ENCODE measurements around the gene UBR2. TPM values are rescaled to one million over a fixed set of nuclear protein-coding genes. Genes with fewer than 3 reads are reported as not detected.

Gene UBR2
- total RNA-seq, 4 donors from 2014 or later, result 36.3 to 54.0 (median 44.3) TPM

- peaks cover 40 to 44% of the 10 kb centered on the region in 2 donors for H3K36me3 ChIP-seq
- no peak overlapping the region for H3K4me3 ChIP-seq (replicated peaks in 1 of 3)
- WGBS, 2 donors, result 92 to 93% methylated on average over 3 of the region's 3 CpGs
- TF ChIP-seq CTCF (IDR thresholded peaks at IDR 0.05) (no peak), POLR2A (IDR thresholded peaks at IDR 0.05) (no peak)
- intact Hi-C loops (cut with DNase I), result no loop called here
- H3K27me3 ChIP-seq, result no peaks in the 10 kb centered on the region
- H3K9me3 ChIP-seq, result no peaks in the 10 kb centered on the region
- H3K27ac ChIP-seq, result no peak overlapping the region
- no peaks in the 10 kb centered on the region for H3K4me1 ChIP-seq
- no peak for DNase-seq
Measured at GRCh38 chr6:42637681-42638080, 73.9 kb downstream of the UBR2 start.

- Histone ChIP-seq H3K4me3 (replicated peaks in 1 of 3) (no peak overlapping the region), H3K36me3 (peaks cover 47 to 49% of the 10 kb centered on the region in 2 donors), H3K27ac (no peak overlapping the region), H3K9me3 (no peaks in the 10 kb centered on the region), H3K27me3 (no peaks in the 10 kb centered on the region), H3K4me1 (no peaks in the 10 kb centered on the region)
- no peak for DNase-seq
- TF ChIP-seq POLR2A (IDR thresholded peaks at IDR 0.05) (no peak), CTCF (IDR thresholded peaks at IDR 0.05) (no peak)
- intact Hi-C loops (cut with DNase I), result no loop called here
- WGBS, 2 donors, result 85 to 89% methylated on average over 5 of the region's 5 CpGs
Measured at GRCh38 chr6:42642794-42643193, 79.0 kb downstream of the UBR2 start.

- intact Hi-C loops (cut with DNase I), result no loop called here
- no peak for DNase-seq
- H3K4me1 ChIP-seq, result no peaks in the 10 kb centered on the region
- H3K4me3 ChIP-seq (replicated peaks in 1 of 3), result no peak overlapping the region
- H3K27me3 ChIP-seq, result no peaks in the 10 kb centered on the region
- H3K36me3 ChIP-seq, result peaks cover 40 to 60% of the 10 kb centered on the region in 2 donors
- 87 to 92% methylated on average over 3 of the region's 3 CpGs for WGBS, 2 donors
- TF ChIP-seq POLR2A (IDR thresholded peaks at IDR 0.05) (no peak), CTCF (IDR thresholded peaks at IDR 0.05) (no peak)
- no peak overlapping the region for H3K27ac ChIP-seq
- no peaks in the 10 kb centered on the region for H3K9me3 ChIP-seq
Measured at GRCh38 chr6:42644211-42644610, 80.4 kb downstream of the UBR2 start.

GRCh38 chr6:42652024-42652746 is 88.4 kb downstream of the UBR2 start:
- H3K27me3 ChIP-seq, result no peaks in the 10 kb centered on the region
- no peak overlapping the region for H3K4me3 ChIP-seq (replicated peaks in 1 of 3)
- WGBS, 2 donors, result 91 to 93% methylated on average over 5 of the region's 5 CpGs
- peaks cover 22 to 49% of the 10 kb centered on the region in 2 donors for H3K36me3 ChIP-seq
- intact Hi-C loops (cut with DNase I), result no loop called here
- H3K27ac ChIP-seq, result no peak overlapping the region
- TF ChIP-seq CTCF (IDR thresholded peaks at IDR 0.05) (no peak), POLR2A (IDR thresholded peaks at IDR 0.05) (no peak)
- H3K4me1 ChIP-seq, result no peaks in the 10 kb centered on the region
- no peaks in the 10 kb centered on the region for H3K9me3 ChIP-seq
- no peak for DNase-seq

GRCh38 chr6:42653851-42654250 is 90.0 kb downstream of the UBR2 start:
- Histone ChIP-seq H3K4me3 (replicated peaks in 1 of 3) (no peak overlapping the region), H3K9me3 (no peaks in the 10 kb centered on the region), H3K36me3 (peaks cover 34 to 46% of the 10 kb centered on the region in 2 donors), H3K4me1 (no peaks in the 10 kb centered on the region), H3K27ac (no peak overlapping the region), H3K27me3 (no peaks in the 10 kb centered on the region)
- intact Hi-C loops (cut with DNase I), result no loop called here
- no peak for DNase-seq
- WGBS, 2 donors, result 92 to 96% methylated on average over 5 of the region's 5 CpGs
- no peak for TF ChIP-seq CTCF (IDR thresholded peaks at IDR 0.05)
- TF ChIP-seq POLR2A (IDR thresholded peaks at IDR 0.05), result no peak

Measured in thyroid gland (tissue), 4 donors.